ENCODE data around the gene FCN2. TPM values are rescaled to one million over a fixed set of nuclear protein-coding genes. Genes with fewer than 3 reads are reported as not detected.
A peak's percentile ranks its signal among the peaks of the same experiment; 100 is the strongest.

Gene FCN2
- total RNA-seq, 6 experiments from 2014 or later, result 46.6 to 116 (median 77.3) TPM

- peak overlapping the region; percentile 34 to 57 (median 47) for H3K27ac ChIP-seq
- ATAC-seq (no peak), DNase-seq (no peak)
- WGBS (ENCODE audit: insufficient coverage, low coverage, low lambda C conversion rate, missing lambda C conversion rate), result no CpG with 5 or more reads among the region's 13 CpGs
- no peaks in the 10 kb centered on the region for H3K27me3 ChIP-seq
- H3K36me3 ChIP-seq, result no peaks in the 10 kb centered on the region
- H3K4me3 ChIP-seq, result peak overlapping the region; percentile 21 to 39 (median 35)
- TF ChIP-seq, protein P1, sequence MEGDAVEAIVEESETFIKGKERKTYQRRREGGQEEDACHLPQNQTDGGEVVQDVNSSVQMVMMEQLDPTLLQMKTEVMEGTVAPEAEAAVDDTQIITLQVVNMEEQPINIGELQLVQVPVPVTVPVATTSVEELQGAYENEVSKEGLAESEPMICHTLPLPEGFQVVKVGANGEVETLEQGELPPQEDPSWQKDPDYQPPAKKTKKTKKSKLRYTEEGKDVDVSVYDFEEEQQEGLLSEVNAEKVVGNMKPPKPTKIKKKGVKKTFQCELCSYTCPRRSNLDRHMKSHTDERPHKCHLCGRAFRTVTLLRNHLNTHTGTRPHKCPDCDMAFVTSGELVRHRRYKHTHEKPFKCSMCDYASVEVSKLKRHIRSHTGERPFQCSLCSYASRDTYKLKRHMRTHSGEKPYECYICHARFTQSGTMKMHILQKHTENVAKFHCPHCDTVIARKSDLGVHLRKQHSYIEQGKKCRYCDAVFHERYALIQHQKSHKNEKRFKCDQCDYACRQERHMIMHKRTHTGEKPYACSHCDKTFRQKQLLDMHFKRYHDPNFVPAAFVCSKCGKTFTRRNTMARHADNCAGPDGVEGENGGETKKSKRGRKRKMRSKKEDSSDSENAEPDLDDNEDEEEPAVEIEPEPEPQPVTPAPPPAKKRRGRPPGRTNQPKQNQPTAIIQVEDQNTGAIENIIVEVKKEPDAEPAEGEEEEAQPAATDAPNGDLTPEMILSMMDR (IDR thresholded peaks at IDR 0.05), result no peak
- no peak for TF ChIP-seq POLR2A (IDR thresholded peaks at IDR 0.05)
- H3K4me1 ChIP-seq, result no peaks in the 10 kb centered on the region
- intact Hi-C loops (cut with DNase I), result no loop called here
- H3K9me3 ChIP-seq, result no peaks in the 10 kb centered on the region
Measured at GRCh38 chr9:134881313-134881670, 682 bp downstream of the FCN2 start.

- no peak for TF ChIP-seq POLR2A (IDR thresholded peaks at IDR 0.05)
- TF ChIP-seq, protein P1 (IDR thresholded peaks at IDR 0.05), result no peak
- no peak for ATAC-seq
Measured at GRCh38 chr9:134882204-134882785, 1.7 kb downstream of the FCN2 start.

GRCh38 chr9:134883040-134883782 lies 2.6 kb downstream of the FCN2 start:
- no peaks in the 10 kb centered on the region for H3K27me3 ChIP-seq
- ATAC-seq, result no peak
- TF ChIP-seq, protein P1 (IDR thresholded peaks at IDR 0.05), result no peak
- TF ChIP-seq POLR2A (IDR thresholded peaks at IDR 0.05), result no peak
- peak overlapping the region; percentile 24 to 57 (median 26) for H3K27ac ChIP-seq
- H3K9me3 ChIP-seq, result no peaks in the 10 kb centered on the region
- peak overlapping the region; percentile 9 to 39 (median 35) for H3K4me3 ChIP-seq
- DNase-seq, result no peak
- WGBS (ENCODE audit: insufficient coverage, low coverage, low lambda C conversion rate, missing lambda C conversion rate), result 56% methylated on average over 16 of the region's 18 CpGs
- no peaks in the 10 kb centered on the region for H3K4me1 ChIP-seq
- H3K36me3 ChIP-seq, result no peaks in the 10 kb centered on the region
- intact Hi-C loops (cut with DNase I), result no loop called here

More at GRCh38 chr9:134882204-134882785, 1.7 kb downstream of the FCN2 start:
- no peaks in the 10 kb centered on the region for H3K9me3 ChIP-seq
- no peaks in the 10 kb centered on the region for H3K4me1 ChIP-seq
- no peaks in the 10 kb centered on the region for H3K27me3 ChIP-seq
- DNase-seq, result no peak
- peak overlapping the region; percentile 14 to 39 (median 35) for H3K4me3 ChIP-seq
- H3K36me3 ChIP-seq, result no peaks in the 10 kb centered on the region
- 83% methylated on average over 2 of the region's 3 CpGs for WGBS (ENCODE audit: insufficient coverage, low coverage, low lambda C conversion rate, missing lambda C conversion rate)
- intact Hi-C loops (cut with DNase I), result no loop called here
- H3K27ac ChIP-seq, result peak overlapping the region; percentile 34 to 57 (median 47)

DNA sequence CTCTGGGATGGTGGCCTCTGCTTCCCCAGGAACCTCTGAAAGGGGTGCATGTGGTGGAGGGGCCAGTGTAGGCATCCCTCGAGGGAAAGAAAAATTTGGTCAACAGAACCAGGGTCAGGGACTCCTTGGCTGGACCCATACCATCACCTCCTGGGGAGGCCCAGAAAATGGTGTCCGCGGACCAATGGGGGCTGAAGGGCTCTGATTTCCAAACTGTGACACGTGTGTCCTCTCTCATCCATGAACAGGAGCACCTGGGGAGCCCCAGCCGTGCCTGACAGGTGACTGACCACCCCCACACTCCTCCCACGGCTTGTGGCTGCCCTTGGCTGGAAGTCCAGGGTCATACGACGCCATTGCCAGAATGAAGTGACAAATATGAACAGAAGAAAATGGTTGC lies 3.9 kb downstream of the FCN2 start:
- DNase-seq (peak in 1 of 3 donors; percentile 52), ATAC-seq (no peak)
- Histone ChIP-seq H3K27me3 (no peaks in the 10 kb centered on the region), H3K4me3 (no peak overlapping the region), H3K9me3 (no peaks in the 10 kb centered on the region), H3K36me3 (no peaks in the 10 kb centered on the region), H3K4me1 (no peaks in the 10 kb centered on the region), H3K27ac (no peak overlapping the region)
- TF ChIP-seq, protein P1 (IDR thresholded peaks at IDR 0.05), result no peak
- no peak for TF ChIP-seq POLR2A (IDR thresholded peaks at IDR 0.05)
- WGBS (ENCODE audit: insufficient coverage, low coverage, low lambda C conversion rate, missing lambda C conversion rate), result 80% methylated on average over 1 of the region's 8 CpGs
- intact Hi-C loops (cut with DNase I), result no loop called here
